DOHH2 (cell line): ENCODE data around the gene KIFC1.
A peak's percentile ranks its signal among the peaks of the same experiment; 100 is the strongest.

Experiments used
- H3F3A ChIP-seq: fragments of 200-600 bp; sonication (generic), shearing (Covaris generic); 2 replicates; pipeline ENCODE4 v1.6.0; 2016; ENCODE audit warnings: antibody characterized with exemption, mild to moderate bottlenecking; ENCODE audit not compliant: control insufficient read depth, insufficient read depth
- H3K27ac ChIP-seq: fragments of 200-600 bp; sonication (generic); 2 replicates; pipeline ENCODE4 v1.5.1; 2014; ENCODE audit warnings: low read depth, mild to moderate bottlenecking, low read length, moderate library complexity
- H3K27me3 ChIP-seq: fragments of 200-600 bp; sonication (generic); 2 replicates; pipeline ENCODE4 v1.6.1; 2014; ENCODE audit warnings: mild to moderate bottlenecking, low read length, mixed read lengths; ENCODE audit not compliant: control insufficient read depth
- H3K36me3 ChIP-seq: fragments of 200-600 bp; sonication (generic); 2 replicates; pipeline ENCODE4 v1.6.1; 2014; ENCODE audit warnings: mild to moderate bottlenecking, low read length, moderate library complexity, mixed read lengths; ENCODE audit not compliant: control insufficient read depth
- H3K4me1 ChIP-seq: fragments of 200-600 bp; sonication (generic); 2 replicates; pipeline ENCODE4 v1.6.1; 2014; ENCODE audit warnings: mild to moderate bottlenecking, low read length, mixed read lengths; ENCODE audit not compliant: control insufficient read depth
- H3K4me2 ChIP-seq: fragments of 200-600 bp; sonication (generic); 2 replicates; pipeline ENCODE4 v1.6.0; 2014; ENCODE audit warnings: mild to moderate bottlenecking, low read length, moderate library complexity
- H3K4me3 ChIP-seq: fragments of 200-600 bp; sonication (generic); 2 replicates; pipeline ENCODE4 v1.5.1; 2014; ENCODE audit warnings: mild to moderate bottlenecking, low read length, mixed read lengths
- H3K79me2 ChIP-seq: fragments of 200-600 bp; sonication (generic); 2 replicates; pipeline ENCODE4 v1.6.1; 2014; ENCODE audit warnings: mild to moderate bottlenecking, low read length, mixed read lengths; ENCODE audit not compliant: control insufficient read depth
- H3K9me2 ChIP-seq: fragments of 200-600 bp; sonication (generic); replicated peaks from 2 replicates; pipeline ENCODE4 v1.6.1; 2014; ENCODE audit warnings: mild to moderate bottlenecking, low read length, mixed read lengths; ENCODE audit not compliant: control insufficient read depth
- H3K9me3 ChIP-seq: fragments of 200-600 bp; sonication (generic); 2 replicates; pipeline ENCODE4 v1.6.1; 2014; ENCODE audit warnings: antibody characterized with exemption, low read length, mixed read lengths; ENCODE audit not compliant: control insufficient read depth, insufficient read depth
- H4K20me1 ChIP-seq: fragments of 200-600 bp; sonication (generic); 2 replicates; pipeline ENCODE4 v1.6.0; 2014; ENCODE audit warnings: low read depth, mild to moderate bottlenecking, antibody characterized with exemption, low read length, moderate library complexity; ENCODE audit not compliant: control insufficient read depth, insufficient read depth
- EZH2phosphoT487 ChIP-seq: fragments of 200-600 bp; sonication (generic); IDR thresholded peaks from 2 replicates; pipeline ENCODE4 v1.6.1; 2017; ENCODE audit warnings: borderline replicate concordance, mild to moderate bottlenecking, antibody characterized with exemption, low read length, moderate library complexity, mixed read lengths
- TF ChIP-seq, protein P1 (sequence below): fragments of 200-600 bp; sonication (generic); IDR thresholded peaks from one replicate; pipeline ENCODE4 v1.5.1; 2014; ENCODE audit warnings: antibody characterized with exemption, mild to moderate bottlenecking, low read depth, low read length; ENCODE audit not compliant: poor library complexity, severe bottlenecking

KIFC1 gene

DNA sequence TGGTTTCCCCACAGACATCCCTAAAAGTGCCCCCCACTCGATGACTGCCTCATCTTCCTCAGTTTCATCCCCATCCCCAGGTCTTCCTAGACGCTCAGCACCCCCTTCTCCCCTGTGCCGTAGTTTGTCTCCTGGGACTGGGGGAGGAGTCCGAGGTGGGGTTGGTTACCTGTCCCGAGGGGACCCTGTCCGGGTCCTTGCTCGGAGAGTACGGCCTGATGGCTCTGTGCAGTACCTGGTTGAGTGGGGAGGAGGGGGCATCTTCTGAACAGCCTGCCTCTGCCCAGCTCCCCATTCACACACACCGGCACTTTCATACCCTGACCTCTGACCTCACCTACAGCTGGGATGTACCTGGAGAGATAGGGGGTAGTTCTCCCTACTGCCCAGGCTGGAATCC, 24.2 kb downstream of the KIFC1 start:
- H3K79me2 ChIP-seq: peaks cover 34% of the 10 kb centered on the region
- TF ChIP-seq EZH2phosphoT487: no peak
- TF ChIP-seq, protein P1, sequence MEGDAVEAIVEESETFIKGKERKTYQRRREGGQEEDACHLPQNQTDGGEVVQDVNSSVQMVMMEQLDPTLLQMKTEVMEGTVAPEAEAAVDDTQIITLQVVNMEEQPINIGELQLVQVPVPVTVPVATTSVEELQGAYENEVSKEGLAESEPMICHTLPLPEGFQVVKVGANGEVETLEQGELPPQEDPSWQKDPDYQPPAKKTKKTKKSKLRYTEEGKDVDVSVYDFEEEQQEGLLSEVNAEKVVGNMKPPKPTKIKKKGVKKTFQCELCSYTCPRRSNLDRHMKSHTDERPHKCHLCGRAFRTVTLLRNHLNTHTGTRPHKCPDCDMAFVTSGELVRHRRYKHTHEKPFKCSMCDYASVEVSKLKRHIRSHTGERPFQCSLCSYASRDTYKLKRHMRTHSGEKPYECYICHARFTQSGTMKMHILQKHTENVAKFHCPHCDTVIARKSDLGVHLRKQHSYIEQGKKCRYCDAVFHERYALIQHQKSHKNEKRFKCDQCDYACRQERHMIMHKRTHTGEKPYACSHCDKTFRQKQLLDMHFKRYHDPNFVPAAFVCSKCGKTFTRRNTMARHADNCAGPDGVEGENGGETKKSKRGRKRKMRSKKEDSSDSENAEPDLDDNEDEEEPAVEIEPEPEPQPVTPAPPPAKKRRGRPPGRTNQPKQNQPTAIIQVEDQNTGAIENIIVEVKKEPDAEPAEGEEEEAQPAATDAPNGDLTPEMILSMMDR: no peak
- no peaks in the 10 kb centered on the region for H3K9me2 ChIP-seq
- peaks cover 42% of the 10 kb centered on the region for H3K36me3 ChIP-seq
- peaks cover 13% of the 10 kb centered on the region for H3F3A ChIP-seq
- H4K20me1 ChIP-seq: no peaks in the 10 kb centered on the region; the same call in 1 of the 2 replicates
- no peaks in the 10 kb centered on the region for H3K9me3 ChIP-seq
- H3K27me3 ChIP-seq: no peaks in the 10 kb centered on the region
- peak overlapping the region; percentile 66; the same call in 1 of the 2 replicates for H3K27ac ChIP-seq
- H3K4me2 ChIP-seq: peak overlapping the region; percentile 96
- peaks cover 58% of the 10 kb centered on the region for H3K4me1 ChIP-seq
- H3K4me3 ChIP-seq: peak overlapping the region; percentile 87

GRCh38 chr6:33416386-33417127, 24.9 kb downstream of the KIFC1 start:
- no peaks in the 10 kb centered on the region for H3K9me2 ChIP-seq
- peak overlapping the region; percentile 66; the same call in 1 of the 2 replicates for H3K27ac ChIP-seq
- H3K4me2 ChIP-seq: peak overlapping the region; percentile 96
- peak overlapping the region; percentile 87 for H3K4me3 ChIP-seq
- no peaks in the 10 kb centered on the region; the same call in 1 of the 2 replicates for H4K20me1 ChIP-seq
- peaks cover 13% of the 10 kb centered on the region for H3F3A ChIP-seq
- TF ChIP-seq, protein P1: no peak
- peaks cover 54% of the 10 kb centered on the region for H3K4me1 ChIP-seq
- H3K79me2 ChIP-seq: peaks cover 30% of the 10 kb centered on the region
- H3K9me3 ChIP-seq: no peaks in the 10 kb centered on the region
- H3K27me3 ChIP-seq: peaks cover 2% of the 10 kb centered on the region; the same call in 1 of the 2 replicates
- H3K36me3 ChIP-seq: peaks cover 42% of the 10 kb centered on the region

DNA sequence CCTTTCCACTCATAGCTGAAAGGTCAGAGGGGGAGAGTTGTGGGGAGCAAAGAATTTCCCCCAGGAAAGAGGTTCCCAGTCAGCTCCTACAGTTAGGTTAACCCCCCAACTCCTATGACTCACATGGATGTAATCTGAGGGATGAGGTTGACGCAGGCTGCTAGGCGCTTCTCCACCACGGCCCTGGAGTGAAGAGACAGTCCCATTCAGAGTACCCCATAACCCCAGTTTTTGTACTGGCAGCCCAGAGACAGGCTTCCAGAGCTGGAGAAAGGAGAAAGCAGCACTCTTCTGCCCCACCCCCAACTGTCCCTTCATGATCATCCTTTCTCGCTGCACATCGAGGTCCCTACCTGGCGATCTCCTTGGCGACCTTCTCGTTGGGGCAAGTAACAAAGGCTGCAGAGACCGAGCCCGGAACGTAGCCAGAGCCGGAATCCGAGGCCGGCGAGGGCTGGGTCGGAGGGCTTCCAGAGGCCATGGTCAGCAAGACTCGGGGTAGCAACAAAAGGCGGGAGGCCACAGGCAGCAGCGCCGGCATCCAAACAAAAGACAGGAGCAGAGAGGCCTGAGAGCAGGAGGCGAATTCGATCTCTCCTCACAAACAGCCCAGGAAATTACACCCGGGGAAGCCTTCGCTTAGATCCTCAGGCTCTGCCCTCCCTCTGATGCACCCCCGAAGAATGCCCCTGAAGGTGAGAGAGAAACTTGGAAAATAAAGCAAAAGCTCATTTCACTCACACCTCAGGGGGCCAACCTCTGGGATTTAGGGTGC, 25.7 kb downstream of the KIFC1 start:
- Histone ChIP-seq H4K20me1 (no peaks in the 10 kb centered on the region; the same call in 1 of the 2 replicates), H3K4me2 (peak overlapping the region; percentile 96), H3K4me3 (peak overlapping the region; percentile 87), H3K79me2 (peaks cover 30% of the 10 kb centered on the region), H3K27ac (peak overlapping the region; percentile 66), H3K9me2 (no peaks in the 10 kb centered on the region), H3K9me3 (no peaks in the 10 kb centered on the region), H3K27me3 (peaks cover 2% of the 10 kb centered on the region; the same call in 1 of the 2 replicates), H3K4me1 (peaks cover 51% of the 10 kb centered on the region), H3F3A (peaks cover 17% of the 10 kb centered on the region), H3K36me3 (peaks cover 41% of the 10 kb centered on the region)
- TF ChIP-seq, protein P1: no peak
- no peak for TF ChIP-seq EZH2phosphoT487
